ENCODE data around the gene MYEOV. TPM values are rescaled to one million over a fixed set of nuclear protein-coding genes. Genes with fewer than 3 reads are reported as not detected.

MYEOV gene
- total RNA-seq, 1 experiment from 2014 or later = 0.52 TPM

DNA sequence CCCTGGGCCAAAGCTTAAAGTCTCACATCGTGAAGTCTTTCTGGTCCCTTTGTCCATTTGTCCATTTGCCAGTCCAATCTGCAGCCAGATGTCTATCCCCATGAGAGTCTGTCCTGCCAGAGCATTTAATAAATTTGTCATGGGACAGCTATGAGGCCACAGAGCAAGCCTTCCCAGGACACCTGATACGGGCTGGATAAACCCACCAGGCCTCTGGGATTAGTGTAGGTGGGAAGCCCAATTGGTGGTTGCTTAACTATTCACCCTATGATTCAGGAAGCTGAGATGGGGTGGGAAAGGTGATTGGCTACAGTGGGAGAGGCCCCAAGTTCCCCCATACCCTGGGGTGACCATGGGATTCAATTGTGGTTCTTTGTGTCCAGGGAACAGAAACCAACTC lies 39.9 kb downstream of the MYEOV start:
- no peak overlapping the region for H3K27ac Mint-ChIP-seq (ENCODE audit: unreplicated experiment)
- no peak overlapping the region for H3K4me3 ChIP-seq (ENCODE audit: low read depth, low read length)
- TF ChIP-seq CTCF (IDR thresholded peaks at IDR 0.05; ENCODE audit: insufficient read depth in 1 of 2, low read depth in 1 of 2, low read length in 1 of 2, severe bottlenecking in 1 of 2, unreplicated experiment in 1 of 2) = no peak
- no peaks in the 10 kb centered on the region for H3K9me3 ChIP-seq
- DNase-seq = no peak
- no peaks in the 10 kb centered on the region for H3K36me3 ChIP-seq (ENCODE audit: control insufficient read depth, insufficient read depth, low read length)
- H3K27me3 Mint-ChIP-seq (ENCODE audit: insufficient read depth, unreplicated experiment) = peaks cover 9% of the 10 kb centered on the region
- POLR2A ChIA-PET = no interaction called here
- no peaks in the 10 kb centered on the region for H3K27me3 ChIP-seq (replicated peaks; ENCODE audit: control insufficient read depth, insufficient read depth, low read length)
- BruUV-seq (replicated peaks) = no TSS peak
- no peaks in the 10 kb centered on the region for H3K4me1 Mint-ChIP-seq (ENCODE audit: low read depth, unreplicated experiment)
- peaks cover 9% of the 10 kb centered on the region; the same call in 1 of the 2 replicates for H3K4me1 ChIP-seq
- no peaks in the 10 kb centered on the region for H3K36me3 Mint-ChIP-seq (ENCODE audit: insufficient read depth, unreplicated experiment)
- intact Hi-C loops (cut with micrococcal nuclease; ENCODE audit: unreplicated experiment) = no loop called here
- no peak overlapping the region for H3K4me3 Mint-ChIP-seq (ENCODE audit: unreplicated experiment)
- CTCF ChIA-PET = no interaction called here
- no peaks in the 10 kb centered on the region for H3K9me3 Mint-ChIP-seq (ENCODE audit: unreplicated experiment)

DNA sequence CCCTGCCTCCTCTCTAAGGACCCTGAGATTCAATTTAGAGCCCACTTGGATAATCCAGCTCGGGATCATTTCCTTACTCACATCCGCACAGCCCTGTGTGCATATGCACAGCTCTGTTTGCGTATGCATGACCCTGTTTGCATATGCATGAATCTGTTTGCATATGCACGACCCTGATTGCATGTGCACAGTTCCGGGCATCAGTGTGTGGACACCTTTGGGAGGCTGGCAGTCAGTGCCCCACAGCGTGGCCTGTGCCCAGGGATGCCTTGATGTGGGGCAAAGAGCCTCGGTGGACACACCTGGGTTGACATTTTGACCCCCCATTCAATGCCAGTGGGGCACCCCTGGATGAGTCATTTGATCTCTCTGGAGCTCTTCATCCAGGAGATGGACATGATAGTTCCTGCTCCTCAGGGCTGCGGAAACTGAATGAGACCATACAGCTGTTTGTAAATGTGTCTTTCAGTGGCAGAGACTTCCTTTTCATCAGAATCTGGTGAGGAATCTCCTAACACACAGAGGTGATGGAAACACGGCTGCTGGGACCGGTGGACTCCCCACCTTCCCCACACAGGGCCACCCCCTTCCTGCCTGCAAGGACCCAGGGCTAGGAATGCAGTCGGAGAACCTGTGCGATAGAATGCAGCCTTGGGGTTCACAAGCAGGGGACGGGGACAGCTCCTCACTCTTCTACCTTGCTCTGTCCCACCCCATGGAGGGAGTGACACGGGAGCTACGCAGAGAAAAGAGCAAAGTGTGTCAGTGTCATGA lies 41.2 kb downstream of the MYEOV start:
- peaks cover 9% of the 10 kb centered on the region; the same call in 1 of the 2 replicates for H3K4me1 ChIP-seq
- Mint-ChIP-seq H3K27ac (ENCODE audit: unreplicated experiment) (no peak overlapping the region), H3K4me1 (ENCODE audit: low read depth, unreplicated experiment) (no peaks in the 10 kb centered on the region), H3K4me3 (ENCODE audit: unreplicated experiment) (no peak overlapping the region), H3K27me3 (ENCODE audit: insufficient read depth, unreplicated experiment) (peaks cover 9% of the 10 kb centered on the region), H3K9me3 (ENCODE audit: unreplicated experiment) (peaks cover 8% of the 10 kb centered on the region), H3K36me3 (ENCODE audit: insufficient read depth, unreplicated experiment) (no peaks in the 10 kb centered on the region)
- no TSS peak for BruUV-seq (replicated peaks)
- no peak for TF ChIP-seq CTCF (IDR thresholded peaks at IDR 0.05; ENCODE audit: insufficient read depth in 1 of 2, low read depth in 1 of 2, low read length in 1 of 2, severe bottlenecking in 1 of 2, unreplicated experiment in 1 of 2)
- no peaks in the 10 kb centered on the region for H3K27me3 ChIP-seq (replicated peaks; ENCODE audit: control insufficient read depth, insufficient read depth, low read length)
- CTCF ChIA-PET = no interaction called here
- peak in 1 of 2 experiments; percentile 25 for DNase-seq
- intact Hi-C loops (cut with micrococcal nuclease; ENCODE audit: unreplicated experiment) = no loop called here
- no peak overlapping the region for H3K4me3 ChIP-seq (ENCODE audit: low read depth, low read length)
- POLR2A ChIA-PET = no interaction called here
- H3K36me3 ChIP-seq (ENCODE audit: control insufficient read depth, insufficient read depth, low read length) = no peaks in the 10 kb centered on the region
- peaks cover 5% of the 10 kb centered on the region; the same call in 1 of the 2 replicates for H3K9me3 ChIP-seq

DNA sequence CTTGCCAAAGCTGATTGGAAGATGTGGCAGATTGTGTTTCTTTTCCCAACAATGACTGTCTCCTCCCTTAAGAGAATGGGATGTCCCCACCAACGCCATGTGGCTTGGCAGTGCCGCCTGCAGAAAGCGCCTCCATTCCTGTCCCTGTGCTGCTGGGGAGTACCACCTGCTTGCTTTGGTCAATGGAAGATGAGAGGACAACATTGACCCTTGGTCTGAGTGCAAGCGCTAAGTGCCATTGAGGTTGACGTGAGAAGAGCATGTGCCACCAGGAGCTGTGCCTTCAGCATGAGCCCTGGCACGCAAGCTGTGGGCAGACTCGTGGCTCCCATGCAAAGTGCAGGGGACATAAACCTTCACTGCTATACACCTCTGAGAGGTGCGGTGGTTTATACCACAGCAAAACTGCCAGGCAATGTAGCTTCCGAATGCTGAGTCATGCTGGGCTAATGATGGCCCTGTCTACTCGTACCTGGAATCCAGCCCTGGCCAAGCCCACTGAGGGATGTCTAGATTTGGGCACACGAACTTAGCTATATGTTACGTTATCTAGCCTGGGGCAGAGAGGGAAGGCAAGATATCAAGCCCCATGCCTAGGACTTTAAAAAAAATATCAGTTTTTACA lies 41.9 kb downstream of the MYEOV start:
- peaks cover 9% of the 10 kb centered on the region for H3K27me3 Mint-ChIP-seq (ENCODE audit: insufficient read depth, unreplicated experiment)
- ChIA-PET CTCF (no interaction called here), POLR2A (no interaction called here)
- H3K27ac Mint-ChIP-seq (ENCODE audit: unreplicated experiment) = no peak overlapping the region
- peaks cover 9% of the 10 kb centered on the region for H3K9me3 Mint-ChIP-seq (ENCODE audit: unreplicated experiment)
- DNase-seq = peak in 1 of 2 experiments; percentile 33
- H3K36me3 Mint-ChIP-seq (ENCODE audit: insufficient read depth, unreplicated experiment) = no peaks in the 10 kb centered on the region
- Histone ChIP-seq H3K36me3 (ENCODE audit: control insufficient read depth, insufficient read depth, low read length) (no peaks in the 10 kb centered on the region), H3K4me1 (peaks cover 9% of the 10 kb centered on the region; the same call in 1 of the 2 replicates), H3K27me3 (replicated peaks; ENCODE audit: control insufficient read depth, insufficient read depth, low read length) (no peaks in the 10 kb centered on the region), H3K9me3 (peaks cover 8% of the 10 kb centered on the region; the same call in 1 of the 2 replicates), H3K4me3 (ENCODE audit: low read depth, low read length) (no peak overlapping the region)
- no peak for TF ChIP-seq CTCF (IDR thresholded peaks at IDR 0.05; ENCODE audit: insufficient read depth in 1 of 2, low read depth in 1 of 2, low read length in 1 of 2, severe bottlenecking in 1 of 2, unreplicated experiment in 1 of 2)
- H3K4me3 Mint-ChIP-seq (ENCODE audit: unreplicated experiment) = no peak overlapping the region
- BruUV-seq (replicated peaks) = no TSS peak
- H3K4me1 Mint-ChIP-seq (ENCODE audit: low read depth, unreplicated experiment) = no peaks in the 10 kb centered on the region
- intact Hi-C loops (cut with micrococcal nuclease; ENCODE audit: unreplicated experiment) = no loop called here

All from Caco-2 (cell line).